Thymus (tissue), 11 donors: ENCODE data around the gene ORM2. TPM values are rescaled to one million over a fixed set of nuclear protein-coding genes. Genes with fewer than 3 reads are reported as not detected.

Source experiments
- DNase-seq, 9 donors: peaks; one replicate each; pipeline ENCODE4 v3.0.0-alpha.2; 2013; ENCODE audit warnings: low spot score in 9 of 9, low read depth in 6 of 9, missing footprints in 1 of 9
- H3K27ac ChIP-seq, 2 donors: one replicate each; pipeline ENCODE4 v1.5.1; 2013; ENCODE audit warnings: control low read depth in 1 of 2, low read depth in 1 of 2, low read length in 1 of 2, mild to moderate bottlenecking in 1 of 2, moderate library complexity in 1 of 2
- H3K27me3 ChIP-seq, 2 donors: one replicate each; pipeline ENCODE4 v1.5.1; 2013; ENCODE audit warnings: low read length in 1 of 2; ENCODE audit not compliant: control insufficient read depth in 2 of 2, insufficient read depth in 1 of 2
- H3K36me3 ChIP-seq, 2 donors: one replicate each; pipeline ENCODE4 v1.5.1; 2013; ENCODE audit warnings: low read length in 1 of 2, mild to moderate bottlenecking in 1 of 2, moderate library complexity in 1 of 2; ENCODE audit not compliant: control insufficient read depth in 2 of 2, insufficient read depth in 2 of 2
- H3K4me1 ChIP-seq, 2 donors: one replicate each; pipeline ENCODE4 v1.5.1; 2013; ENCODE audit warnings: low read length in 2 of 2; ENCODE audit not compliant: control insufficient read depth in 2 of 2, insufficient read depth in 2 of 2
- H3K4me3 ChIP-seq, 2 donors: one replicate each; pipeline ENCODE4 v1.5.1; 2013; ENCODE audit warnings: low read length in 2 of 2, control low read depth in 1 of 2, mild to moderate bottlenecking in 1 of 2
- H3K9me3 ChIP-seq, 2 donors: one replicate each; pipeline ENCODE4 v1.5.1; 2013; ENCODE audit warnings: low read length in 1 of 2, mild to moderate bottlenecking in 1 of 2; ENCODE audit not compliant: control insufficient read depth in 2 of 2, insufficient read depth in 1 of 2
- WGBS: extraction: QIAGEN DNeasy Blood & Tissue Kit; methylation state at CpG from one replicate; pipeline ENCODE4 v1.1.7; 2013; 5-methylcytosine and 5-hydroxymethylcytosine counted together
- polyA plus RNA-seq: library from polyadenylated mRNA; stranded (reverse); fragments of 200-250 nt; gene quantifications from one replicate; pipeline ENCODE4 v1.2.3, GENCODE V29; 2013
- total RNA-seq: library from RNA; stranded (reverse); fragments of 120-200 nt; gene quantifications from one replicate; pipeline ENCODE4 v1.2.4, GENCODE V29; 2013
- donor health status: healthy.

Gene ORM2
- total and polyA plus RNA-seq, 2 donors: 0.38 to 1.1 TPM

DNA sequence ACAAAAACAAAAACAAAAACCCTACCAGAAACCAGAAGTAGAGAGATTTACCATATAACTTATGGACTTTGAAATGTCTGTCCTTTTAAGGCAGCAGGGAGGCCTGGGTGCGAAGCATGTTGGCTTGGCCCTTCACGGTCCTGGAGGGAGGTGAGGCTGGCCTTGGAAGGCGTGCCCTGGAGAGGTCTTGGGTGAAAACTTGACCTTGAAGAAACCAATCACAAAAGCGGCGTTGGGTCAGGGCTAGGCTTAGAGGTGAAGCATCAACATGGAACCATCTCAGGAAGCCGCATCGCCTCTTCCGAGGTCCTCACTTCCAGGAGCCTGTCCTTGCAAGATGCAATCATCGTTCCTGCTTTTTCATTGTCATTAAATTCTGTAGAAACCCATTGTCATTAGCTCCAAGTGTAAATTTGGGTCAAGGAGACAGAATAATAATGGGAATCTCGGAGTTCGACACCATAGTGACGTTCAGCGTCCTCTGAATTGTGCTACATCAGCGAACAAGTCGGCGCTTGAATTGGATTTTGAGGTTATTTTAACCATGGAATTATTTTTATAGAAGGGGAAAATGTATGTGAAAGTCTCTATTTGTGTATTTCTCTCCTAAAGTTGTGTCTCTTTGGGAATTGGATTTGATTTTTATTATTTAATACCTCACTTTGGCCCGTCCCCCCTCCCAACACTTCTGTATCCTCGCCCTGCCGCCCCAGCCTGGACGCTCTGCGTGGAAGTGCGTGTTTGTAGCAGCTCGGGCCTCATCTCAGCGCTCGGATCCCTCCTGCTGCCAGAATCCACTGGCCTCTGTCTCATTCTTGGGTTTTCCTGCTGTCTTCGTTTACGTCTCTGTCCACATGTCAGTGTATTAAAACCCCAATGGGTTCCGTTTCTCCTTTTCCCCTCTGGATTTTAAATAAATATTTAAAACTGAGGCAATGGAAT is 17.8 kb upstream of the ORM2 start:
- no peak for DNase-seq
- WGBS: 94% methylated on average over 28 of the region's 28 CpGs
- Histone ChIP-seq H3K4me1 (no peaks in the 10 kb centered on the region), H3K27me3 (no peaks in the 10 kb centered on the region), H3K9me3 (no peaks in the 10 kb centered on the region), H3K36me3 (no peaks in the 10 kb centered on the region), H3K27ac (no peak overlapping the region), H3K4me3 (no peak overlapping the region)

DNA sequence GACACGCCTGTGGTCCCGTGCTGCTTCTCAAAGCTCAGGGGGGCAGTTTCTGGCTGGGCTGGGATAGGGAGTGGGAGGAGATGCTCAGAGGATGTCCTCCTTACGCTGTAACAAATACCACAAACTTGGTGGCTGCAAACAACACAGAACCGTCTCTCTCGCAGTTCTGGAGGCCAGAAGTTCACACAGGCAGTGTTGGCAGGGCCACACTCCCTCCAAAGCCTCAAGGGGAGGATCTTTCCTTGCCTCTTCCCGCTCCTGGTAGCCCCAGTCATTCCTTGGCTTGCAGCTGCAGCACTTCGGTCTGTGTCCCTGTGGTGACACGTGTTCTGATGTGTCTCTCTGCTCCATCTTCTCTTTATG is 17.2 kb upstream of the ORM2 start:
- no peak overlapping the region for H3K27ac ChIP-seq
- H3K4me3 ChIP-seq: no peak overlapping the region
- WGBS: 90% methylated on average over 8 of the region's 8 CpGs
- H3K4me1 ChIP-seq: no peaks in the 10 kb centered on the region
- H3K9me3 ChIP-seq: no peaks in the 10 kb centered on the region
- no peaks in the 10 kb centered on the region for H3K36me3 ChIP-seq
- H3K27me3 ChIP-seq: no peaks in the 10 kb centered on the region
- no peak for DNase-seq

DNA sequence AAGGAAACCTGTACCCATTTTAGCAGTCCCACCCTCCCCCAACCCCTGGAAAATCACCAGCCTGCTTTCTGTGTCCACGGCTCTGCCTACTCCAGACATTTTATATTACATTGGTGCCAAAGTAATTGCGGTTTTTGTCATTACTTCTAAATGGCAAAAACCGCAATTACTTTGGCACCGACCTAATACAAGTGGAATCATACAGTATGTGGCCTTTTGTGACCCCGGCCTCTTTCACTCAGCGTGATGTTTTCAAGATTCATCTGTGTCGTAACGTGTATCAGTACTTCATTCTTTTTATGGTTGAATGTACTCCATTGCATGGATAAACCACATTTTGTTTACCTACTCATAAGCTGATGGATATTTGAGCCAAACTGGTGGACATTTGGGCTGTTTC is 16.5 kb upstream of the ORM2 start:
- no peaks in the 10 kb centered on the region for H3K9me3 ChIP-seq
- no peak for DNase-seq
- no peaks in the 10 kb centered on the region for H3K27me3 ChIP-seq
- no peak overlapping the region for H3K4me3 ChIP-seq
- no peaks in the 10 kb centered on the region for H3K36me3 ChIP-seq
- no peaks in the 10 kb centered on the region for H3K4me1 ChIP-seq
- no peak overlapping the region for H3K27ac ChIP-seq
- WGBS: 97% methylated on average over 8 of the region's 8 CpGs

DNA sequence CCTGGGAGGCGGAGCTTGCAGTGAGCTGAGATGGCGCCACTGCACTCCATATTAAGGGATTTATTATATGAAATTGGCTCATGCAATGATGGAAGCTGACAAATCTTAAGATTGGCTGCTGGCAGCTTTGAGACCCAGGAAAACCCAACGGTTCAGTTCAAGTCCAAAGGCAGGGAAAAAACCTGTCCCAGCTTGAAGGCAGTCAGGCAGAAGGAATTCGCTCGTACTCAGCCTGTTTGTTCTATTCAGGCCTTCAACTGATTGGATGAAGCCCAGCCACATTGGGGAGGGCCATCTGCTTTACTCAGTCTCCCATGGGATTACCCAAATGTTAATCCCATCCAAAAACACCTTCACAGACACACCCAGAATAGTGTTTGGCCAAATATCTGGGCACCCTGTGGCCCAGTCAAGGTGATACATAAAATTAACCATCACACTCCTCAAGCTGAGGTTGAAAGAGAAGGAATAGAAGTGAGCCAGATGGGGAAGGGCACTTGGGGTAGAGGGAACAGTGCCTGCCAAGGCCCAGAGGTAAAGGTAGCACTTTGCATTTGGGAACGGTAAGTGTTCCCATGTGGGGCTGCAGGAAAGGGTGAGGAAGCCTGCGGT is 15.3 kb upstream of the ORM2 start:
- peaks cover 0 to 3% of the 10 kb centered on the region in 2 donors for H3K9me3 ChIP-seq
- no peaks in the 10 kb centered on the region for H3K4me1 ChIP-seq
- no peaks in the 10 kb centered on the region for H3K27me3 ChIP-seq
- no peaks in the 10 kb centered on the region for H3K36me3 ChIP-seq
- no peak overlapping the region for H3K27ac ChIP-seq
- no peak for DNase-seq
- H3K4me3 ChIP-seq: no peak overlapping the region
- WGBS: 80% methylated on average over 7 of the region's 7 CpGs

DNA sequence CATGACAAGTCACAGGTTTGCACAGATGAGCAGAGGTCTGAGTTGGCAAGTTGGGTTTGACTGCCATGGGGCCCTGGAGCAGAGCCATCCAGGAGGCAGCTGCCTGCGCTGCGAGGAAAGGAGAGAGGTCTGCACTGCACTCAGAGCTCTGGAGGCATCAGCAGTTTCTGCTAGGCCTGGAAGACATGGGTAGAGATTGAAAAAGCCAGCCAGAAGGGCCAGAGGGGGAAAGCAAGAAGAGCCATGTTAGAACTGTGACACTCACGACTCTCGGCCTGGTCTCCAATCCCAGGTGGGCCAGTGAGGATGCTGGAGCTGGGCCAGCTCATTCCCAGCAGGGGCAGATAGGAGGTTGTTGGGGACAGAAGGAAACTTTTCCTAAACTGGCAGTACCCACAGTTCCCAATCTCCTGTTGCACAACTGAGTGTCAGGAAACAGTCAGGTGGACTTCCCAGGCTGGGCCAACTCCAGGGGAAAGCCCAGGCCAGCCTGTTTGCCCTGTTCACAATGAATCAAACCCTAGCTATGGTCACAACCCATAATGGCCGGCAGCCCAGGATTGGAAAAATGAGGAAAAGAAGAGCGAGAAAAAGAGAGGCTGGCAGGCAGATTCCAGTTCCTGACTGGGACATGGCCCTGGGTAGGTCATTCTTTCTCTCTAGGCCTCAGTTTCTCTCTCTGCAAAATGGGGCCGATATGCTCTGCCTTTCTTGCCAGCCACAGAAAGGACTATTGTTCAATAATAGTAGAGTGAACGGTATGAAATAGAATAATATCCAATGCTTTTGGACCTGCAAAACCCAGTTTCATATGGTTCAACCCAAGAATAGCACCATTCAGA is 14.6 kb upstream of the ORM2 start:
- Histone ChIP-seq H3K27me3 (no peaks in the 10 kb centered on the region), H3K4me3 (no peak overlapping the region), H3K27ac (no peak overlapping the region), H3K9me3 (peaks cover 0 to 3% of the 10 kb centered on the region in 2 donors), H3K4me1 (no peaks in the 10 kb centered on the region), H3K36me3 (no peaks in the 10 kb centered on the region)
- no peak for DNase-seq
- 97% methylated on average over 8 of the region's 8 CpGs for WGBS

DNA sequence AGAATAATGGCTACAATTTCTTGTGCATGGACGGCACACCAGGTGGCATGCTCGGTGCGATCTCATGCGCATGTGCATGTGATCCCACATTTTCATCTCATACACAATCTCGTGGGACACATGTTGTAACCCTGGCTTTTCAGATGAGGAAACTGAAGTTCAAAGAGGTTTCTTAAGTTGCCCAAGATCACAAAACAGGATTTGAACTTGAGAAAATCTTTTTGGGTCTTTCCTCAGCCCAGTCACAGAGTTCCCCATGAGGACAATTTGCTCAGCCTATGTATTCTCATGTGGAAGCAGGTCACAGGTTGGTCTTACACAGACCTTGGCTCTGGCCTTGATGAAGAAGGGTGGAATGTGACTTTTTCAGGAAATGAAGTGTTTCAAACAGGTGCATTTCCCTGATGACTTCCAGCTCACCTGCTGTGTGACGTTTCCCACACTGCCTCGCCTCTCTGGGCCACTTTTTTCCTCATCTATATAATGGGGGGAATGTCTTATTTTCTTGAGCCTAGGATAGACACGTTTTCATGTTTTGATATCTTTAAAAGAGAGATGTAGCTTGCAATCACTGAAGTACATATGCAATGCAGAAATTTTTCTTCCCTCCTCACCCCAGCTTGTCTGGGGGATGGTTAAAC is 13.8 kb upstream of the ORM2 start:
- Histone ChIP-seq H3K27ac (no peak overlapping the region), H3K9me3 (peaks cover 0 to 3% of the 10 kb centered on the region in 2 donors), H3K27me3 (no peaks in the 10 kb centered on the region), H3K4me3 (no peak overlapping the region), H3K4me1 (no peaks in the 10 kb centered on the region), H3K36me3 (no peaks in the 10 kb centered on the region)
- WGBS: 93% methylated on average over 8 of the region's 8 CpGs
- no peak for DNase-seq

DNA sequence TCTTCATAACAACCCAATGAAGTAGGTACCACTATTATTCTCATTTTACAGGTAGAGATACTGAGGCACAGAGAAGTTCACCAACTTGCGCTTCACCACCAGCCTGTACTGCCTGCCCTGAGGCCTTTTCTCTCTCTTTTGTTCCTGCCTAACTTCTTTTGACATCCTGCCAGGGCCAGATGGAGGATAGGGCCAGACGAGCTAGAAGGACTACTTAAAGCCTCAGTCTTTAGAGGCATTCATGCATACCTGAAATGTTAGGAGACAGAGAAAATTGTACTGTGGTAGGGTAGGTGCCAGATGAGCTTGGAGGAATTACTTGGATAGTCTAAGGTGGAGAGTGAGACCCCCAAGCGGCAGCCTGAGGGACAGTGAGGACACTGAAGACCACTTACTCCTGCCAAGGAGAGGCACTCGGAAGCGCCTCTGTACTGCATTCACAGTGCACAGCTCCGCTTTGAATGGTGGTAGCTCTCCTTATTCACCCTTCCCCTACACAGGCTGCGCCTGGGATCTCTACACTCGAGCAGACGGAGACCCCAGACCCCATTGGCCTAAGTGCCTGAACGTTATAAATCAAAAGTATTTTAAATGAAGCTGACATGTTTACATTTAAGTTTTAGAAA is 13.0 kb upstream of the ORM2 start:
- DNase-seq: no peak
- H3K9me3 ChIP-seq: peaks cover 0 to 3% of the 10 kb centered on the region in 2 donors
- no peaks in the 10 kb centered on the region for H3K27me3 ChIP-seq
- no peaks in the 10 kb centered on the region for H3K36me3 ChIP-seq
- H3K4me1 ChIP-seq: no peaks in the 10 kb centered on the region
- no peak overlapping the region for H3K27ac ChIP-seq
- WGBS: 91% methylated on average over 10 of the region's 10 CpGs
- H3K4me3 ChIP-seq: no peak overlapping the region

DNA sequence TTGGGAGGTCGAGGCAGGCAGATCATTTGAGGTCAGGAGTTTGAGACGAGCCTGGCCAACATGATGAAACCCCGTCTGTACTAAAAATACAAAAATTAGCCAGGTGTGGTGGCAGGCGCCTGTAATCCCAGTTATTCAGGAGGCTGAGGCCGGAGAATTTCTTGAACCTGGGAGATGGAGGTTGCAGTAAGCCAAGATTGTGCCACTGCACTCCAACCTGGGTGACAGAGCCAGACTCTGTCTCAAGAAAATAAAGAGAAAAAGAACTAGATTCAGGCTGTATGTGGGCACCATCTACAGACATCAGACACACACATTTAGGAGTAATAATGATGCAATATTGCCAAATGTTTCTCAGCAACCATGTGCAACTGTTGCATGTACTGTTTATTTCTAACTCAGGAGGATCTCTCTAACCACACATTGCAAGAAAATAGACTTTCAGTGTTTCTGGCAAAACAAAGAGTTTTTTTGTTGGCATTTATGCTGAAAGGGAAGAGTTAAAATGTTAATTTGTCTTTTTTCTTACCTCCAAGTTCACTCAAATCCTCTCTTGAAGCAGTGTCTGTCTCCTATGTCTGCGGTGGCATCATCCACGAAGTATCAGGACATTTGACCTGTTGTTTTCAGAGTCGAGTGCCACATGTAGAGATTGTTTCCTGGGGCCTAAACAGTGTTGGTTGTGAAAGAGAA is 11.9 kb upstream of the ORM2 start:
- 95% methylated on average over 8 of the region's 8 CpGs for WGBS
- H3K4me1 ChIP-seq: no peaks in the 10 kb centered on the region
- H3K27ac ChIP-seq: no peak overlapping the region
- no peak for DNase-seq
- peaks cover 0 to 3% of the 10 kb centered on the region in 2 donors for H3K9me3 ChIP-seq
- no peak overlapping the region for H3K4me3 ChIP-seq
- no peaks in the 10 kb centered on the region for H3K36me3 ChIP-seq
- H3K27me3 ChIP-seq: no peaks in the 10 kb centered on the region
